Left lung (tissue), 10 donors: ENCODE data around the gene PEAR1. TPM values are rescaled to one million over a fixed set of nuclear protein-coding genes. Genes with fewer than 3 reads are reported as not detected.

Experiments used
- ATAC-seq: fragments of 200-7000 bp; cut with Tn5 transposase; one replicate; pipeline ENCODE4 v1.9.1; 2020; ENCODE audit warnings: moderate library complexity
- DNase-seq, 4 donors: peaks; one replicate each; pipeline ENCODE4 v3.0.0-alpha.2; 2013 to 2020
- H3K27ac ChIP-seq, 2 donors: fragments of 200-600 bp; sonication (generic) in 1 of 2; one replicate each; pipeline versions ENCODE4 v1.5.0 to v1.8.0; 2020 to 2021
- H3K27me3 ChIP-seq, 2 donors: fragments of 200-600 bp; sonication (generic) in 1 of 2; one replicate each; pipeline versions ENCODE4 v1.5.0 to v1.8.0; 2020 to 2021
- H3K36me3 ChIP-seq, 2 donors: fragments of 200-600 bp; sonication (generic) in 1 of 2; one replicate each; pipeline versions ENCODE4 v1.5.0 to v1.8.0; 2020 to 2021
- H3K4me1 ChIP-seq, 2 donors: fragments of 200-600 bp; one replicate each; pipeline ENCODE4 v1.8.0; 2021
- H3K4me3 ChIP-seq, 2 donors: fragments of 200-600 bp; sonication (generic) in 1 of 2; one replicate each; pipeline versions ENCODE4 v1.5.0 to v1.8.0; 2020 to 2021; ENCODE audit warnings: mild to moderate bottlenecking in 1 of 2
- H3K9me3 ChIP-seq, 2 donors: fragments of 200-600 bp; sonication (generic) in 1 of 2; one replicate each; pipeline versions ENCODE4 v1.5.0 to v1.8.0; 2020 to 2021
- CTCF ChIP-seq, 2 donors: fragments of 200-600 bp; sonication (generic) in 1 of 2; IDR thresholded peaks; one replicate each; pipeline versions ENCODE4 v1.5.0 to v1.8.0; 2021; ENCODE audit warnings: antibody characterized with exemption in 2 of 2
- intact Hi-C, 2 donors: fragments of 100-400 bp; cut with DNase I; formaldehyde crosslinking; loops; one replicate each; pipeline versions ENCODE4 v1.11.2 to v1.14.2; 2022
- polyA plus RNA-seq, 6 donors: library from polyadenylated mRNA; unstranded; fragments of 120-200 nt; gene quantifications; one replicate each; pipeline ENCODE4 v1.2.1, GENCODE V29; 2013; ENCODE audit not compliant: insufficient read length in 6 of 6
- total RNA-seq, 2 donors: library from RNA; stranded (reverse); fragmentation: NEBNext Ultra II Directional; extraction: Animal tissue kit (Norgen Biotek cat#: 25700); gene quantifications; one replicate each; pipeline ENCODE4 v1.2.1, GENCODE V29; 2021
- donor health status: DM: no; HTN: yes; CAD: no.
- donor health status: DM: no; HTN: no; CAD: no.

The PEAR1 gene
- total and polyA plus RNA-seq, 8 donors, result 10.6 to 30.1 (median 28.3) TPM

GRCh38 chr1:156882543-156882942, 11.0 kb upstream of the PEAR1 start:
- no peak for ATAC-seq
- no peaks in the 10 kb centered on the region for H3K9me3 ChIP-seq
- TF ChIP-seq CTCF (IDR thresholded peaks at IDR 0.05), result no peak
- intact Hi-C loops, result no loop called here
- no peak overlapping the region for H3K27ac ChIP-seq
- H3K36me3 ChIP-seq, result no peaks in the 10 kb centered on the region
- no peaks in the 10 kb centered on the region for H3K4me1 ChIP-seq
- peaks cover 0 to 60% of the 10 kb centered on the region in 2 donors for H3K27me3 ChIP-seq
- no peak overlapping the region for H3K4me3 ChIP-seq
- no peak for DNase-seq

- no peaks in the 10 kb centered on the region for H3K36me3 ChIP-seq
- no peak overlapping the region for H3K4me3 ChIP-seq
- H3K27ac ChIP-seq, result no peak overlapping the region
- intact Hi-C loops, result no loop called here
- ATAC-seq (no peak), DNase-seq (no peak)
- TF ChIP-seq CTCF (IDR thresholded peaks at IDR 0.05), result no peak
- H3K9me3 ChIP-seq, result no peaks in the 10 kb centered on the region
- H3K27me3 ChIP-seq, result peaks cover 0 to 58% of the 10 kb centered on the region in 2 donors
- no peaks in the 10 kb centered on the region for H3K4me1 ChIP-seq
Observed at GRCh38 chr1:156883919-156884318, 9.6 kb upstream of the PEAR1 start.

- H3K27ac ChIP-seq, result no peak overlapping the region
- no peak for ATAC-seq
- no peaks in the 10 kb centered on the region for H3K4me1 ChIP-seq
- DNase-seq, result no peak
- H3K4me3 ChIP-seq, result no peak overlapping the region
- H3K9me3 ChIP-seq, result no peaks in the 10 kb centered on the region
- TF ChIP-seq CTCF (IDR thresholded peaks at IDR 0.05), result no peak
- no peaks in the 10 kb centered on the region for H3K36me3 ChIP-seq
- intact Hi-C loops, result no loop called here
- H3K27me3 ChIP-seq, result peaks cover 0 to 51% of the 10 kb centered on the region in 2 donors
Observed at GRCh38 chr1:156884560-156885184, 8.8 kb upstream of the PEAR1 start.

GRCh38 chr1:156885314-156885713, 8.2 kb upstream of the PEAR1 start:
- no peak for DNase-seq
- Histone ChIP-seq H3K27ac (no peak overlapping the region), H3K27me3 (peaks cover 0 to 44% of the 10 kb centered on the region in 2 donors), H3K4me1 (peaks cover 0 to 5% of the 10 kb centered on the region in 2 donors), H3K4me3 (no peak overlapping the region), H3K36me3 (no peaks in the 10 kb centered on the region), H3K9me3 (no peaks in the 10 kb centered on the region)
- TF ChIP-seq CTCF (IDR thresholded peaks at IDR 0.05), result no peak
- intact Hi-C loops, result no loop called here
- ATAC-seq, result no peak

GRCh38 chr1:156885880-156886355, 7.6 kb upstream of the PEAR1 start:
- Histone ChIP-seq H3K4me3 (no peak overlapping the region), H3K27me3 (peaks cover 0 to 40% of the 10 kb centered on the region in 2 donors), H3K27ac (no peak overlapping the region), H3K9me3 (no peaks in the 10 kb centered on the region), H3K4me1 (peaks cover 0 to 5% of the 10 kb centered on the region in 2 donors), H3K36me3 (no peaks in the 10 kb centered on the region)
- TF ChIP-seq CTCF (IDR thresholded peaks at IDR 0.05), result no peak
- DNase-seq (no peak), ATAC-seq (no peak)
- intact Hi-C loops, result no loop called here
